ENCODE measurements around the gene GVQW3.

GRCh38 chr11:76369406-76369805 lies 11.7 kb upstream of the GVQW3 start:
- no peak for TF ChIP-seq EP300 (IDR thresholded peaks at IDR 0.05)
- no peak for TF ChIP-seq POLR2A (IDR thresholded peaks at IDR 0.05)
- no peak for TF ChIP-seq CTCF (IDR thresholded peaks at IDR 0.05)
- TF ChIP-seq POLR2AphosphoS5 (IDR thresholded peaks at IDR 0.05): no peak
